Fibroblast of lung (primary cell): ENCODE results near the gene FCN2. TPM values are rescaled to one million over a fixed set of nuclear protein-coding genes. Genes with fewer than 3 reads are reported as not detected.

Source experiments
- DNase-seq, 2 donors: peaks; one replicate each; pipeline versions ENCODE4 v3.0.0 to v3.0.0-alpha.2; 2010; ENCODE audit warnings: low read depth in 2 of 2
- H2AFZ ChIP-seq: 2 replicates; pipeline ENCODE4 v1.5.1; 2012; ENCODE audit warnings: low read length, control low read depth, inconsistent platforms
- H3K27ac ChIP-seq: 2 replicates; pipeline ENCODE4 v1.5.1; 2011; ENCODE audit warnings: low read length, control low read depth; ENCODE audit not compliant: insufficient read depth
- H3K27me3 ChIP-seq: 2 replicates; pipeline ENCODE4 v1.5.1; 2011; ENCODE audit warnings: mild to moderate bottlenecking, low read length; ENCODE audit not compliant: control insufficient read depth, insufficient read depth
- H3K36me3 ChIP-seq: 2 replicates; pipeline ENCODE4 v1.5.1; 2011; ENCODE audit warnings: low read length; ENCODE audit not compliant: control insufficient read depth, insufficient read depth
- H3K4me1 ChIP-seq: 2 replicates; pipeline ENCODE4 v1.5.1; 2011; ENCODE audit warnings: low read length; ENCODE audit not compliant: control insufficient read depth, insufficient read depth; ENCODE audit errors: extremely low read depth
- H3K4me2 ChIP-seq: 2 replicates; pipeline ENCODE4 v1.5.1; 2011; ENCODE audit warnings: low read length, control low read depth; ENCODE audit not compliant: insufficient read depth; ENCODE audit errors: extremely low read depth
- H3K4me3 ChIP-seq, 4 experiments: fragments of 200-600 bp in 1 of 4; sonication (generic) in 1 of 4; replicated peaks in 1 of 4; 2 replicates each; pipeline ENCODE4 v1.5.1; 2011 to 2016; ENCODE audit warnings: low read length in 4 of 4, low read depth in 3 of 4, mild to moderate bottlenecking in 3 of 4, control low read depth in 2 of 4, inconsistent platforms in 1 of 4, mixed read lengths in 1 of 4; ENCODE audit not compliant: insufficient read depth in 1 of 4; ENCODE audit errors: control extremely low read depth in 1 of 4
- H3K79me2 ChIP-seq: 2 replicates; pipeline ENCODE4 v1.5.1; 2012; ENCODE audit warnings: mild to moderate bottlenecking, low read length, inconsistent platforms; ENCODE audit not compliant: control insufficient read depth, insufficient read depth
- H3K9ac ChIP-seq: 2 replicates; pipeline ENCODE4 v1.5.1; 2011; ENCODE audit warnings: mild to moderate bottlenecking, low read length, control low read depth; ENCODE audit not compliant: insufficient read depth
- H3K9me3 ChIP-seq: 2 replicates; pipeline ENCODE4 v1.5.1; 2012; ENCODE audit warnings: low read depth, low read length; ENCODE audit not compliant: control insufficient read depth, insufficient read depth
- H4K20me1 ChIP-seq: 2 replicates; pipeline ENCODE4 v1.5.1; 2011; ENCODE audit warnings: low read length; ENCODE audit not compliant: control insufficient read depth, insufficient read depth; ENCODE audit errors: extremely low read depth
- CTCF ChIP-seq, 2 donors: IDR thresholded peaks in 1 of 2; conservative IDR thresholded peaks in 1 of 2; 1 replicate in 1 of 2; 2 replicates in 1 of 2; pipeline ENCODE4 v1.5.1; 2011 to 2012; ENCODE audit warnings: low read length in 2 of 2, control low read depth in 1 of 2, inconsistent platforms in 1 of 2, low read depth in 1 of 2, mild to moderate bottlenecking in 1 of 2
- EZH2 ChIP-seq: IDR thresholded peaks from 2 replicates; pipeline ENCODE4 v1.5.1; 2012; ENCODE audit warnings: low read length, control low read depth, mild to moderate bottlenecking; ENCODE audit errors: missing control alignments
- polyA plus RNA-seq, 2 donors: library from polyadenylated mRNA; depleted of rRNA in 1 of 2; stranded (reverse) in 1 of 2; unstranded in 1 of 2; fragments of >200 nt; gene quantifications; 2 replicates each; pipeline ENCODE4 v1.2.1, GENCODE V29; 2011 to 2012; ENCODE audit warnings: missing spikeins in 1 of 2
- total RNA-seq: library from RNA; depleted of rRNA; stranded (reverse); fragments of >200 nt; gene quantifications from 2 replicates; pipeline ENCODE4 v1.2.1, GENCODE V29; 2014

FCN2 gene
- total and polyA plus RNA-seq, 2 donors (not counting 1 experiment from before 2014, with no cell fraction given) = not detected

DNA sequence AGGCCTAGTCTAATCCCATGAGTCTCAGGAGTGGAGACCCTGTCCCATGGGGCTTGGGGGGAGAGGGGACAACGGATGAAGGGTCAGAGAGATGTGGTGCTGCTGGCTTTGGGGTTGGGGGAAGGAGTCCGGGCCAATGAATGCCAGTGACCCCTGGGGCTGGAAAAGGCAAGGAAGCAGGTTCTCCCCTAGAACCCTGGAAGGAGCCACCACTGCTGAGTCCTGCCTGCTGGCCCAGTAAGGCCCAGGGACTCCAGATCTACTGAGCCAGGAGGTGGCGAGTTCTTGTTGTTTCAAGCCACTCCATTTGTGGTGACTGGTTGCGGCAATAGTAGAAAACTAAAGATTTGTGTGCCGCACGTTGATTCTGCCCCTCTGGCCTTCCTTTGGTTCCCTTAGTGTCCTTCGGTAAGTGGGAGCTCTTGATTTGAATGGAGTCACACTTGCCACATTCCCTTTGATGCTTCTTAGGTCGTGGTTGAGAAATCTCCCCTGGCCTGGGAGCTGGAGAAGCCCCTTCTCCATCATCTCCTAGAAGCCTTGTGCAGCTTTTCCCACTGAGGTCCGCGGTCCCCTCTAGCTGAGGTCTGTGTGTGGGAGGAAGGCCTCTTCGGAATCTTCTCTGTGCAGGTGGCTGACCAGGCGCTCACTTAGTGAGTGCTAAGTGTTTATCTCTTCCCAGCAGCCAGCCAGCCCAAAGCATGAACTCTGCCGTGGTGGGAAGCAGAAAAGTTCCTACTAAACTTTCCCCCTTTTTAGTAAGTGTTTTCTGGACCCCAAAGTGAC lies 28.1 kb downstream of the FCN2 start:
- H3K79me2 ChIP-seq = no peaks in the 10 kb centered on the region
- TF ChIP-seq CTCF (conservative IDR thresholded peaks at IDR 0.05 in 1 of 2, IDR thresholded peaks at IDR 0.05 in 1 of 2; ENCODE audit: low read depth in 1 of 2, low read length in 2 of 2) = no peak
- no peak for TF ChIP-seq EZH2

DNA sequence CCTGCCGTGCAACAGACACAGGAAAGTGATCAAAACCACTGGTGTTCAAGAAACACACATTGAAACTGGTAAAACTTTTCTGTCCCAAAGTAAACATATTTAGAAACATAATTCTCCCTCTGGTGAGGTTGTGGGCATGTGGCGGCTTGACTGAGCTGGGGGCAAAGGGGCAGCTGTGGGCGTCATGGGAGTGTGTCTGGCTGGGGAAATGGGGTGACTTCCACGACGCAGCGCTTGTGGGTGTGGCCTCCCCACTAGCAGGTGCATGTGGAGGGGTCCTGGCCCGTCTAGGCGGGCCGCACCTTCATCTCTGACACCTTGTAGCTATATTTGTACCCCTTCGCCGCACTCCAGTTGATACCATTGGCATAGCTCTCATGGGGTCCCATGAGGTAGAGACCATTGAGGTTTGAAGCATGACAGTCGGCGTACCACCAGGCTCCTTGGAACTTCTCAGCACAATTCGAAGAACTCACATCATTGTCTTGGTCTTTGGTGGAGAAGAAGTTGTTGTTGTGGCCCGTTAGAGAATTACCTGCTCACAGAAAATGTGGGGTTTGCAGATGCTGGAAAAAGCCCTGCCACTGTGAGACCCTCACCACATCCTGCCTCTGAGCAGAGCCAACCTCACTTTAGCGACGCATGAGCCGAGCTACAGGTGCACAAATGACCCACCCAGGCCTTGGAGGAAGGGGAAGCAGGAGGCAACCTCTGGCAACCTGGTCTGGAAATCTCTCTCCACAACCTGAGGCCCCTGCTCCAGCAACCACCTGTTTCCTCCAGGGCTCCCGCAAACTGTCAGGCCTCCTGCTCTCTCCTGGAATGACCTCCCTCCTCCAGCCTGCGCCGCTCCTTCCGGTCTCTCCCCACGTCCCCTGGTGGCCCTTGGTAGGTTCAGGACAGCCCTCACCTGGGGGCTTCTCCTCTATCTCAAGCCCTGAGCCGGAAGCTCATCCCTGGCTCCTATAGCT lies 29.2 kb downstream of the FCN2 start:
- Histone ChIP-seq H3K9me3 (no peaks in the 10 kb centered on the region), H4K20me1 (no peaks in the 10 kb centered on the region), H3K36me3 (no peaks in the 10 kb centered on the region), H3K9ac (no peak overlapping the region), H3K27me3 (no peaks in the 10 kb centered on the region), H3K4me3 (no peak overlapping the region), H2AFZ (no peak overlapping the region), H3K4me1 (no peaks in the 10 kb centered on the region), H3K4me2 (no peak overlapping the region), H3K79me2 (no peaks in the 10 kb centered on the region), H3K27ac (no peak overlapping the region)
- DNase-seq = no peak
- TF ChIP-seq EZH2 (no peak), CTCF (conservative IDR thresholded peaks at IDR 0.05 in 1 of 2, IDR thresholded peaks at IDR 0.05 in 1 of 2; ENCODE audit: low read depth in 1 of 2, low read length in 2 of 2) (no peak)

More for the DNA sequence above, 28.1 kb downstream of the FCN2 start:
- no peak overlapping the region for H3K4me3 ChIP-seq
- no peak overlapping the region for H2AFZ ChIP-seq
- H3K27ac ChIP-seq = no peak overlapping the region
- H3K9ac ChIP-seq = no peak overlapping the region
- H3K4me1 ChIP-seq = no peaks in the 10 kb centered on the region
- H3K27me3 ChIP-seq = no peaks in the 10 kb centered on the region
- DNase-seq = no peak
- no peaks in the 10 kb centered on the region for H3K9me3 ChIP-seq
- no peak overlapping the region for H3K4me2 ChIP-seq
- H4K20me1 ChIP-seq = no peaks in the 10 kb centered on the region
- H3K36me3 ChIP-seq = no peaks in the 10 kb centered on the region

DNA sequence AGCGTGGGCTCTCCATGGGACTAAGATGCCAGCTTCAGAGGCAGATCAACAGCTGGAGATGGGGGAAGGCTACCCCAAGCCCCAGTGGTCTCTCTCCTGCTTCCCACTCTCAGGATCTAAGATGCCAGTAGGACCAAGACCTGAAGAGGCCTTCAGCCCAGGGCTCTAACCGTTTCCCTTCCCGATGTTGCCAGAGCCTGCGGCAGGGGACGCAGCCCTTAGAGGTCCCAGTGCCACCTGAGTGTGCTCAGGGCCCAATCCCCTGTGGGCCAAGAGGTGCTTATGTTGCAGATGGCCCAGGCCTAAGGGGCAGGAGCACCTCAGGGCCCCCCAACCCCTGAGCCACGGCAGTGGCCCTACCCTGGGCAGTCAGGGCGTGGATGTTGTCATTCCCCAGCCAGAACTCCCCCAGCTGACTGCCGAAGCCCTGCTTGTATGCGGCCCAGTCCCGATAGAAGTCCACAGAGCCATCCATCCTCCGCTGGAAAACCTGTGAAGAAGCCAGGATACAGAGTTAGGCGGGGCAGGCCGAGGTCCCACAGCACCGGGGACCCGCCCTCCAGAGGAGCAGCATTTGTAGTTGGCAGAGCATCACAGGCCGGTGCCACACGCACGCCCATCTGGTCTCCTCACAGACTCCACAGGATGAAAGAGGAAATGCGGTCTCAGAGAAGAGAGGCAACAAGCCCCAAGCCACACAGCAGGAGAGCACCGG lies 31.7 kb downstream of the FCN2 start:
- no peaks in the 10 kb centered on the region for H3K27me3 ChIP-seq
- no peak overlapping the region for H3K4me2 ChIP-seq
- TF ChIP-seq EZH2 = no peak
- TF ChIP-seq CTCF (conservative IDR thresholded peaks at IDR 0.05 in 1 of 2, IDR thresholded peaks at IDR 0.05 in 1 of 2; ENCODE audit: low read depth in 1 of 2, low read length in 2 of 2) = no peak

More for the DNA sequence above, 31.7 kb downstream of the FCN2 start:
- Histone ChIP-seq H3K4me3 (no peak overlapping the region), H3K9me3 (no peaks in the 10 kb centered on the region), H3K9ac (no peak overlapping the region), H2AFZ (no peak overlapping the region), H3K4me1 (no peaks in the 10 kb centered on the region), H3K36me3 (no peaks in the 10 kb centered on the region), H4K20me1 (no peaks in the 10 kb centered on the region), H3K27ac (no peak overlapping the region), H3K79me2 (no peaks in the 10 kb centered on the region)
- DNase-seq = no peak
